ENCODE data around the gene SURF1.

The SURF1 gene

DNA sequence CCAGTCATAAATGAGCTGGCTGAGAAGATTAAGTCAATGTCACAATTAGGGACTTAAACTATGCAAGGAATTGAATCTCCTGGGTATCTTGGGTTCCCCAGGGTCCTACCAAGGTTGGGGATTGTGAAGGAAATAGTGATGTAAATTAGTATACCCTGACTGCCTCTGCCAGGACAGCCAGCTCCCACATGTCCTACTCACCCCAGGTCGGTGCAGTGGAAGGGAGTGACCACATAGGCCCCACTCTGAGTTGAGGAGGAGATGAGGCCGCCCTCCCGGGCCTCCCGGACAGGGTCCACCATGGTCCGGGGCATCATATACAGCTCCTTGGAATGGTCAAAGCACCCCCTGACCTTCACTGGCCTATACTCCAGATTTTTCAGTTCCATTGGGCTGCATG lies 2.7 kb downstream of the SURF1 start:
- no peak for DNase-seq (ENCODE audit: insufficient read length, low spot score)

DNA sequence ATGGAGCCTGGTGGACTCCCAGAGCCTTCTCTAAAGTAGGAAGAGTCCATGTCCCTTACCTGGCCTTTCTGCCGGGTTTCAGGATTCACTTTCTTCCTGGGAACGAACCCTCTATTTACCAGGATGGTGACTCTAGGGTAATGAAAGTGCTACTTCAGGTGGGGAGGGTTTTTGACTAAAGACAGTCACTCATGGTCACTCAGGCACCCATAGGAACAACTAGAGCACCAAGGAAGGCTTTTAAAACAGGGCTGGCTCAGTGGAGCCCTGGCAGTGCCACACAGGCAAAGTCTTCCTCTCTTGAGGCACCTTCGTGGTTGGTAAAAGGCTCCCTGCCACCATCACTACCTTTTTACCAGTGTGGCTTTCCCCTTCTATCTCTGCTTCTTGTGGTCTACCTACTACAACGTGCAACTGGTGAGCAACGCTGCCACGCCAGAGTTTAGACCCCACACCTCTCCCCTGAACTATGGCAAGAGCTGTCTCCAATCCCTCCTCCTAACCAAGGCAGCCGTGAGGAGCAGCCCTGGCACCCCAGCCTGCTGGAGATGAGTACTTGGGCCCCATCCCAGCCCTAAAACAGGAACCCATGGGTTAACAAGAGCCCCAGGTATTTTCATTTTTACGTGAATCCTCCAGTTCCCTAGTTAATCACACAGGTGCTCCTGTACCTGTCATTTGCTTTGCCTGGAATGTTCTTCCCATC lies 3.5 kb downstream of the SURF1 start:
- TF ChIP-seq, protein P1, sequence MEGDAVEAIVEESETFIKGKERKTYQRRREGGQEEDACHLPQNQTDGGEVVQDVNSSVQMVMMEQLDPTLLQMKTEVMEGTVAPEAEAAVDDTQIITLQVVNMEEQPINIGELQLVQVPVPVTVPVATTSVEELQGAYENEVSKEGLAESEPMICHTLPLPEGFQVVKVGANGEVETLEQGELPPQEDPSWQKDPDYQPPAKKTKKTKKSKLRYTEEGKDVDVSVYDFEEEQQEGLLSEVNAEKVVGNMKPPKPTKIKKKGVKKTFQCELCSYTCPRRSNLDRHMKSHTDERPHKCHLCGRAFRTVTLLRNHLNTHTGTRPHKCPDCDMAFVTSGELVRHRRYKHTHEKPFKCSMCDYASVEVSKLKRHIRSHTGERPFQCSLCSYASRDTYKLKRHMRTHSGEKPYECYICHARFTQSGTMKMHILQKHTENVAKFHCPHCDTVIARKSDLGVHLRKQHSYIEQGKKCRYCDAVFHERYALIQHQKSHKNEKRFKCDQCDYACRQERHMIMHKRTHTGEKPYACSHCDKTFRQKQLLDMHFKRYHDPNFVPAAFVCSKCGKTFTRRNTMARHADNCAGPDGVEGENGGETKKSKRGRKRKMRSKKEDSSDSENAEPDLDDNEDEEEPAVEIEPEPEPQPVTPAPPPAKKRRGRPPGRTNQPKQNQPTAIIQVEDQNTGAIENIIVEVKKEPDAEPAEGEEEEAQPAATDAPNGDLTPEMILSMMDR (IDR thresholded peaks at IDR 0.05; ENCODE audit: insufficient read depth, missing control alignments), result no peak
- no peak for DNase-seq (ENCODE audit: insufficient read length, low spot score)
- no peak for FAIRE-seq

More for the DNA sequence above, 2.7 kb downstream of the SURF1 start:
- TF ChIP-seq, protein P1 (IDR thresholded peaks at IDR 0.05; ENCODE audit: insufficient read depth, missing control alignments), result no peak
- no peak for FAIRE-seq

DNA sequence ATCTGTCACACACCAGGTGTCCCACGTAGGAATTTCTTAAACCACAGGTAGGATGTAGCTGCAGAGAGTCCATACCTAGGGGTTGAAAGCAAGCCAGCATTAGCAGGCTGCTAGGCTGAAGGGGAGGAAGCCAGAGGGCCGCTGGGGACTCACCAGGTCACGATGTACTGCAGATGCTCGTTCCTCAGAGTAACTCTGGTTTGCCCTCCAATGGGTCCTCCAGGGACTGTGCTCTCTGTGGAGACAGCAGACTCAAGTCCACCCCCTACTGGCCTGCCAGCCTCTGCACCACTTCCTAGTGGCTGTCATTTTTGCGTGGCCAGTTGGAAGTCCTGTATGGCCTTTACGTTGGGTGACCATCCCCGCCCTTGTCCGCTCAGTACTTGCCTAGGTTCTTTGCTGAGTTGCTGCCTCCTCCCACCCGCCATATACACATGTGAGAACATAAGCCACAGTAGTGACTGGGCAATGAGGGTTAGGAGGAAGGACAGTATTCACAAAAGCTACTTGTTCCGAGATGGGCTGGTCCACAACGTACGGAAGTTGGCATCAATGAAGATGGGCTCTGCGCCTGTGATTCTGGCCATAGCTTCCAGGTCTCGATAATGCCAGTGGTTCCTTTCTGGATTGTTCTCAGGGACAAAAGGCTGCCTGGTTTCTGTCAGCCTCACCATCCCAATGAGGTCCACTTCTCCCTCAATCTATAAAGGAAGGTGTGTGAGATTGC lies 4.2 kb downstream of the SURF1 start:
- no peak for FAIRE-seq
- DNase-seq (ENCODE audit: insufficient read length, low spot score), result no peak

DNA sequence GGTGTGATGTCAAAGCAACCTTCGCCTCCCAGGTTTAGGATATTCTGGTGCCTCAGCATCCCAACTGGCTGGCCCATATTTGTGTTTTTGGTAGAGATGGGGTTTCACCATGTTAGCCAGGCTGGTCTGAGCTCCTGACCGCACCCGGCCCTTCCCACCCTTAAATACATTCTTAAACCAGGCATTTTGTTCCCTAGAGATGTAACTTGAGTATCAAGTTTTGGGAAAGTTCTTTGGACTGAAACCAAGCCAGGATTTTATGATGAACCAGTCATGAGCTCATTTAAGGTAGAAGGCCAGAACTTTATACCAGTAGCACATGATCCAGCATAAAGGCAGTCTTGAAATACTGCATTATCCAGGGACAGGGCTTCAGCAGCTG lies 4.8 kb downstream of the SURF1 start:
- no peak for DNase-seq (ENCODE audit: insufficient read length, low spot score)
- TF ChIP-seq, protein P1 (IDR thresholded peaks at IDR 0.05; ENCODE audit: insufficient read depth, missing control alignments), result no peak
- FAIRE-seq, result no peak

More for the DNA sequence above, 4.2 kb downstream of the SURF1 start:
- TF ChIP-seq, protein P1 (IDR thresholded peaks at IDR 0.05; ENCODE audit: insufficient read depth, missing control alignments), result peak; percentile 34

DNA sequence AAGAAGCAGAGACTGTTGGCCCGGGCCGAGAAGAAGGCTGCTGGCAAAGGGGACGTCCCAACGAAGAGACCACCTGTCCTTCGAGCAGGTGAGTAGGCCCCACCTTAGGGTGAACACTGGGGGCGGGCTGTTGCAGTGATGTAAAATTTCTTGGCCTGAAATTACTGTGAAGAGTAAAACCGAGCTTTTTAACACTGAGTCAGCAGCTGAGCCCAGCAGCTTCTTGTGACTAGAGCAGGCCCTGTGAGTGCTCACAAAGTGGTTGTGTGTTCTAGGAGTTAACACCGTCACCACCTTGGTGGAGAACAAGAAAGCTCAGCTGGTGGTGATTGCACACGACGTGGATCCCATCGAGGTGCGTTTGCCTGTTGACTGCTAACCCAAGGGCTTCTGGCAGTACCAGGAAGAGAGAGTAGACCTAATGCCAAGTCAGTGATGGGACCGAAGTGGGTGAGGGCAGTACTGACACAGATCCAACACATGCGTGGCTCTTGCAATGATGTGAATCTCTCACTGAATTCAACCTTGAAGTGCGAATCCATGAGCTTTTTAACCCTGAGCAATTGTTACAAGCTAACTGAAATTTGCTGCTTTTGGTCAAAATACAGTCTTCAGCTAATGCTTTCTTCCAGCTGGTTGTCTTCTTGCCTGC lies 6.2 kb downstream of the SURF1 start:
- TF ChIP-seq, protein P1 (IDR thresholded peaks at IDR 0.05; ENCODE audit: insufficient read depth, missing control alignments), result no peak
- DNase-seq (ENCODE audit: insufficient read length, low spot score) (no peak), FAIRE-seq (no peak)

DNA sequence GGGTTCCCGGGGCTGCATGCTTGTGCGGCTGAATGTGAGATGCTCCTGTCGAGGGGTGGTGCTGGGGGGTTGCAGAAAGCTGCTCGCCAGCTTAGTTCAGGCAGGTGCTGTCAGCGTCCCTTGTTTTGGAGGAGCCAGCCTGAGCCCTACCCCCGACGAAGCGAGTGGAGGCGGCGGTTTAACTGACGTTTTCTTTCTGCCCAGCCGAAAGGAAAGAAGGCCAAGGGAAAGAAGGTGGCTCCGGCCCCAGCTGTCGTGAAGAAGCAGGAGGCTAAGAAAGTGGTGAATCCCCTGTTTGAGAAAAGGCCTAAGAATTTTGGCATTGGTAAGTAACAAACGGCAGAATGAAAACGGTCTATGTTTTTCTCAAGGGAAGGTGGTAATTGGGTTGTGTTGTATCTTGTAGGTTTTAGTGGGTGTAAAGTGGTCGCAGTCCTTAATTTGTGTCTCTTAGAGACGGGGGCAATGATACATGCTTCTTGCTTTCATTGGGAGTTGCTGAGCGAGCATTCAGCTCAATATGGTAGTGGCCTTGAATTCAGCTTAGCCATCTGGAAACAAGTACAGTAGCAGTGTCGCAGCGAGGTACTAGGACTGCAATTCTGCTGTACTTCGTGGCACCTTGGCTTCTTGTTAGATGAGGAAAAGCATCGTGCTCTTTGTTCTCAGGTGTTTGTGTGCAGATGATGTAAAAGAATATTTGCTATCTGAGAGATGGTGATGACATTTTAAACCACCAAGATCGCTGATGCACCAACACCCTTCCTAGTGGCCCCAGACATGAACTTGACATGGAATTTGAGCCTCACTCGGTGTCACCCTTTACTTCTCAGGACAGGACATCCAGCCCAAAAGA lies 7.3 kb downstream of the SURF1 start:
- FAIRE-seq (no peak), DNase-seq (ENCODE audit: insufficient read length, low spot score) (no peak)

More for the DNA sequence above, 7.3 kb downstream of the SURF1 start:
- TF ChIP-seq, protein P1 (IDR thresholded peaks at IDR 0.05; ENCODE audit: insufficient read depth, missing control alignments), result no peak
